Stimulated activated CD8-positive, alpha-beta memory T cell treated with anti-CD3 and anti-CD28 coated beads, Interleukin-15, amount 100 ng/mL, for 24 hours (primary cell): ENCODE measurements around the gene MSX2.
"Not testable (repeated sequence)": the region's sequence is repeated elsewhere in the genome, so short reads cannot be mapped to it uniquely, and the experiment has no call there.

Experiments
- DNase-seq: peaks from one replicate; pipeline ENCODE4 v3.0.0-alpha.2; 2020; ENCODE audit warnings: low read depth

The MSX2 gene

GRCh38 chr5:174733091-174733690 lies 8.8 kb downstream of the MSX2 start:
- no peak for DNase-seq

GRCh38 chr5:174733836-174734235 lies 9.5 kb downstream of the MSX2 start:
- no peak for DNase-seq

GRCh38 chr5:174734571-174735497 lies 10.5 kb downstream of the MSX2 start:
- DNase-seq, result no peak

GRCh38 chr5:174735498-174736330 lies 11.3 kb downstream of the MSX2 start:
- no peak for DNase-seq

GRCh38 chr5:174736331-174736721 lies 11.9 kb downstream of the MSX2 start:
- DNase-seq, result no peak

GRCh38 chr5:174736777-174737176 lies 12.4 kb downstream of the MSX2 start:
- no peak for DNase-seq

GRCh38 chr5:174737330-174737729 lies 12.9 kb downstream of the MSX2 start:
- no peak for DNase-seq

- DNase-seq, result no peak
These were observed 17.0 kb downstream of the MSX2 start for GRCh38 chr5:174741352-174741751.

GRCh38 chr5:174744896-174745295 lies 20.5 kb downstream of the MSX2 start:
- no peak for DNase-seq

- no peak for DNase-seq
These were observed 21.3 kb downstream of the MSX2 start for GRCh38 chr5:174745590-174746103.

GRCh38 chr5:174750711-174751110 lies 26.3 kb downstream of the MSX2 start:
- no peak for DNase-seq

- no peak for DNase-seq
These were observed 27.0 kb downstream of the MSX2 start for GRCh38 chr5:174751154-174752000.

- DNase-seq, result no peak
These were observed 27.7 kb downstream of the MSX2 start for GRCh38 chr5:174752121-174752520.

GRCh38 chr5:174755106-174755505 lies 30.7 kb downstream of the MSX2 start:
- DNase-seq, result no peak

- no peak for DNase-seq
These were observed 34.7 kb downstream of the MSX2 start for GRCh38 chr5:174759091-174759490.

- DNase-seq, result no peak
These were observed 36.3 kb downstream of the MSX2 start for GRCh38 chr5:174760721-174761120.

GRCh38 chr5:174761341-174761740 lies 37.0 kb downstream of the MSX2 start:
- not testable (repeated sequence) for DNase-seq

GRCh38 chr5:174764309-174764708 lies 39.9 kb downstream of the MSX2 start:
- no peak for DNase-seq

- DNase-seq, result no peak
These were observed 41.2 kb downstream of the MSX2 start for GRCh38 chr5:174765540-174765939.

- no peak for DNase-seq
These were observed 43.3 kb downstream of the MSX2 start for GRCh38 chr5:174767670-174768069.

- DNase-seq, result no peak
These were observed 44.6 kb downstream of the MSX2 start for GRCh38 chr5:174769005-174769404.
